ENCODE data around the gene CADPS2.

The CADPS2 gene

DNA sequence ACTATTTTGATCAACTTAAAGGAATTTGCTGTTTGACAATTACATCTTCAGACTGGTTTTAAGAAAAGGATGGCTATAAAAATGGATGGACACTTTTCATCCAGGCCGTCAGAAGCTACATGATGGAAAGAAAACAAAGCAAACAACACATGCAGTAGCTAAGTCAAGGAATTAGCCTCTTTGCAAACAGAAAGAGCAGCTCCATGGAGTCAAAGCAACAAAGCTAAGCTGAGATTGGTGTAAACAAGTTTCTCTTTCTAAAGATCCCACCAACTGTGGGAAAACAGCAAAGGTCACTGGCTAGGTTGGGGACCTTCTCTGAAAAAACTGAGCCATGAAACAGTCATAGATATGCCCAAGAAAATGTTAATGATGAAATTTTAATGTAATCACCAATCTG, 286.2 kb downstream of the CADPS2 start:
- TF ChIP-seq ESRRG (CRISPR knock-in tag; IDR thresholded peaks at IDR 0.05) (no peak), ZNF565 (CRISPR knock-in tag; conservative IDR thresholded peaks at IDR 0.05; ENCODE audit: low read depth) (no peak), ZFP3 (CRISPR knock-in tag; IDR thresholded peaks at IDR 0.05) (no peak), PPARA (CRISPR knock-in tag; IDR thresholded peaks at IDR 0.05; ENCODE audit: borderline replicate concordance) (no peak), TCF4 (CRISPR knock-in tag; IDR thresholded peaks at IDR 0.05; ENCODE audit: borderline replicate concordance) (no peak), BACH2 (CRISPR knock-in tag; IDR thresholded peaks at IDR 0.05; ENCODE audit: borderline replicate concordance) (no peak), RARB (CRISPR knock-in tag; IDR thresholded peaks at IDR 0.05) (no peak), ZNF8 (CRISPR knock-in tag; IDR thresholded peaks at IDR 0.05) (no peak), SNAI2 (CRISPR knock-in tag; IDR thresholded peaks at IDR 0.05) (no peak), CSDC2 (CRISPR knock-in tag; IDR thresholded peaks at IDR 0.05) (no peak), GLIS3 (CRISPR knock-in tag; IDR thresholded peaks at IDR 0.05) (no peak), TOX (CRISPR knock-in tag; IDR thresholded peaks at IDR 0.05; ENCODE audit: borderline replicate concordance) (no peak), ARNTL (CRISPR knock-in tag; IDR thresholded peaks at IDR 0.05; ENCODE audit: borderline replicate concordance, low read depth) (no peak), ISL1 (CRISPR knock-in tag; IDR thresholded peaks at IDR 0.05) (no peak)
- TF ChIP-seq, protein P1, sequence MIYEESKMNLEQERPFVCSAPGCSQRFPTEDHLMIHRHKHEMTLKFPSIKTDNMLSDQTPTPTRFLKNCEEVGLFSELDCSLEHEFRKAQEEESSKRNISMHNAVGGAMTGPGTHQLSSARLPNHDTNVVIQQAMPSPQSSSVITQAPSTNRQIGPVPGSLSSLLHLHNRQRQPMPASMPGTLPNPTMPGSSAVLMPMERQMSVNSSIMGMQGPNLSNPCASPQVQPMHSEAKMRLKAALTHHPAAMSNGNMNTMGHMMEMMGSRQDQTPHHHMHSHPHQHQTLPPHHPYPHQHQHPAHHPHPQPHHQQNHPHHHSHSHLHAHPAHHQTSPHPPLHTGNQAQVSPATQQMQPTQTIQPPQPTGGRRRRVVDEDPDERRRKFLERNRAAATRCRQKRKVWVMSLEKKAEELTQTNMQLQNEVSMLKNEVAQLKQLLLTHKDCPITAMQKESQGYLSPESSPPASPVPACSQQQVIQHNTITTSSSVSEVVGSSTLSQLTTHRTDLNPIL (CRISPR knock-in tag; IDR thresholded peaks at IDR 0.05; ENCODE audit: low read depth) = no peak
- TF ChIP-seq, protein P2, sequence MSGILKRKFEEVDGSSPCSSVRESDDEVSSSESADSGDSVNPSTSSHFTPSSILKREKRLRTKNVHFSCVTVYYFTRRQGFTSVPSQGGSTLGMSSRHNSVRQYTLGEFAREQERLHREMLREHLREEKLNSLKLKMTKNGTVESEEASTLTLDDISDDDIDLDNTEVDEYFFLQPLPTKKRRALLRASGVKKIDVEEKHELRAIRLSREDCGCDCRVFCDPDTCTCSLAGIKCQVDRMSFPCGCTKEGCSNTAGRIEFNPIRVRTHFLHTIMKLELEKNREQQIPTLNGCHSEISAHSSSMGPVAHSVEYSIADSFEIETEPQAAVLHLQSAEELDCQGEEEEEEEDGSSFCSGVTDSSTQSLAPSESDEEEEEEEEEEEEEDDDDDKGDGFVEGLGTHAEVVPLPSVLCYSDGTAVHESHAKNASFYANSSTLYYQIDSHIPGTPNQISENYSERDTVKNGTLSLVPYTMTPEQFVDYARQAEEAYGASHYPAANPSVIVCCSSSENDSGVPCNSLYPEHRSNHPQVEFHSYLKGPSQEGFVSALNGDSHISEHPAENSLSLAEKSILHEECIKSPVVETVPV (CRISPR knock-in tag; IDR thresholded peaks at IDR 0.05) = no peak
- TF ChIP-seq, protein P3, sequence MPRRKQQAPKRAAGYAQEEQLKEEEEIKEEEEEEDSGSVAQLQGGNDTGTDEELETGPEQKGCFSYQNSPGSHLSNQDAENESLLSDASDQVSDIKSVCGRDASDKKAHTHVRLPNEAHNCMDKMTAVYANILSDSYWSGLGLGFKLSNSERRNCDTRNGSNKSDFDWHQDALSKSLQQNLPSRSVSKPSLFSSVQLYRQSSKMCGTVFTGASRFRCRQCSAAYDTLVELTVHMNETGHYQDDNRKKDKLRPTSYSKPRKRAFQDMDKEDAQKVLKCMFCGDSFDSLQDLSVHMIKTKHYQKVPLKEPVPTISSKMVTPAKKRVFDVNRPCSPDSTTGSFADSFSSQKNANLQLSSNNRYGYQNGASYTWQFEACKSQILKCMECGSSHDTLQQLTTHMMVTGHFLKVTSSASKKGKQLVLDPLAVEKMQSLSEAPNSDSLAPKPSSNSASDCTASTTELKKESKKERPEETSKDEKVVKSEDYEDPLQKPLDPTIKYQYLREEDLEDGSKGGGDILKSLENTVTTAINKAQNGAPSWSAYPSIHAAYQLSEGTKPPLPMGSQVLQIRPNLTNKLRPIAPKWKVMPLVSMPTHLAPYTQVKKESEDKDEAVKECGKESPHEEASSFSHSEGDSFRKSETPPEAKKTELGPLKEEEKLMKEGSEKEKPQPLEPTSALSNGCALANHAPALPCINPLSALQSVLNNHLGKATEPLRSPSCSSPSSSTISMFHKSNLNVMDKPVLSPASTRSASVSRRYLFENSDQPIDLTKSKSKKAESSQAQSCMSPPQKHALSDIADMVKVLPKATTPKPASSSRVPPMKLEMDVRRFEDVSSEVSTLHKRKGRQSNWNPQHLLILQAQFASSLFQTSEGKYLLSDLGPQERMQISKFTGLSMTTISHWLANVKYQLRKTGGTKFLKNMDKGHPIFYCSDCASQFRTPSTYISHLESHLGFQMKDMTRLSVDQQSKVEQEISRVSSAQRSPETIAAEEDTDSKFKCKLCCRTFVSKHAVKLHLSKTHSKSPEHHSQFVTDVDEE (CRISPR knock-in tag; IDR thresholded peaks at IDR 0.05) = no peak
- TF ChIP-seq, protein P4, sequence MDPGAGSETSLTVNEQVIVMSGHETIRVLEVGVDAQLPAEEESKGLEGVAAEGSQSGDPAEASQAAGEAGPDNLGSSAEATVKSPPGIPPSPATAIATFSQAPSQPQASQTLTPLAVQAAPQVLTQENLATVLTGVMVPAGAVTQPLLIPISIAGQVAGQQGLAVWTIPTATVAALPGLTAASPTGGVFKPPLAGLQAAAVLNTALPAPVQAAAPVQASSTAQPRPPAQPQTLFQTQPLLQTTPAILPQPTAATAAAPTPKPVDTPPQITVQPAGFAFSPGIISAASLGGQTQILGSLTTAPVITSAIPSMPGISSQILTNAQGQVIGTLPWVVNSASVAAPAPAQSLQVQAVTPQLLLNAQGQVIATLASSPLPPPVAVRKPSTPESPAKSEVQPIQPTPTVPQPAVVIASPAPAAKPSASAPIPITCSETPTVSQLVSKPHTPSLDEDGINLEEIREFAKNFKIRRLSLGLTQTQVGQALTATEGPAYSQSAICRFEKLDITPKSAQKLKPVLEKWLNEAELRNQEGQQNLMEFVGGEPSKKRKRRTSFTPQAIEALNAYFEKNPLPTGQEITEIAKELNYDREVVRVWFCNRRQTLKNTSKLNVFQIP (CRISPR knock-in tag; IDR thresholded peaks at IDR 0.05; ENCODE audit: borderline replicate concordance, low read depth) = no peak
- TF ChIP-seq, protein P5, sequence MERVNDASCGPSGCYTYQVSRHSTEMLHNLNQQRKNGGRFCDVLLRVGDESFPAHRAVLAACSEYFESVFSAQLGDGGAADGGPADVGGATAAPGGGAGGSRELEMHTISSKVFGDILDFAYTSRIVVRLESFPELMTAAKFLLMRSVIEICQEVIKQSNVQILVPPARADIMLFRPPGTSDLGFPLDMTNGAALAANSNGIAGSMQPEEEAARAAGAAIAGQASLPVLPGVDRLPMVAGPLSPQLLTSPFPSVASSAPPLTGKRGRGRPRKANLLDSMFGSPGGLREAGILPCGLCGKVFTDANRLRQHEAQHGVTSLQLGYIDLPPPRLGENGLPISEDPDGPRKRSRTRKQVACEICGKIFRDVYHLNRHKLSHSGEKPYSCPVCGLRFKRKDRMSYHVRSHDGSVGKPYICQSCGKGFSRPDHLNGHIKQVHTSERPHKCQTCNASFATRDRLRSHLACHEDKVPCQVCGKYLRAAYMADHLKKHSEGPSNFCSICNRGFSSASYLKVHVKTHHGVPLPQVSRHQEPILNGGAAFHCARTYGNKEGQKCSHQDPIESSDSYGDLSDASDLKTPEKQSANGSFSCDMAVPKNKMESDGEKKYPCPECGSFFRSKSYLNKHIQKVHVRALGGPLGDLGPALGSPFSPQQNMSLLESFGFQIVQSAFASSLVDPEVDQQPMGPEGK (CRISPR knock-in tag; IDR thresholded peaks at IDR 0.05; ENCODE audit: borderline replicate concordance) = no peak
- no peak for ATAC-seq

DNA sequence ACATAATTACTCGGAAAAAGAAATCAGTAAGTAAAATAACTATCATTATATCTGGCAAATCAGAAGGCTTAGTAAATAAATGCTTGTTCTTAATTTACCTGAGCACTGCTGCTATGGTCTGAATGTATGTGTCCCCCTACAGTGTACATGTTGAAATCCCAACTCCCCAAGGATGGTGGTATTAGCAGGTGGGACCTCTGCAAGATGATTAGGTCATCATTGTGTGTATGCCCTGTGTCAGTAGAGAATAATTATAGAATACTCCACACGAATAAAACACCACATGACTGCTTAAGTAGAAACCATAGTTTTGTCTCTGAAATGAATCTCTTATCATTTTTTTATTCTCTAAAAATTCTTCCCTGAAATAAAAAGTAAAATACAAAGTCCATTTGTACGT, 289.0 kb downstream of the CADPS2 start:
- no peak for ATAC-seq
- TF ChIP-seq TCF4 (CRISPR knock-in tag; IDR thresholded peaks at IDR 0.05; ENCODE audit: borderline replicate concordance) = no peak
- TF ChIP-seq, protein P1 (CRISPR knock-in tag; IDR thresholded peaks at IDR 0.05; ENCODE audit: low read depth) = no peak
- TF ChIP-seq GLIS3 (CRISPR knock-in tag; IDR thresholded peaks at IDR 0.05) = no peak
- no peak for TF ChIP-seq ZNF565 (CRISPR knock-in tag; conservative IDR thresholded peaks at IDR 0.05; ENCODE audit: low read depth)
- TF ChIP-seq RARB (CRISPR knock-in tag; IDR thresholded peaks at IDR 0.05) = no peak
- no peak for TF ChIP-seq ZC3H10 (CRISPR knock-in tag; IDR thresholded peaks at IDR 0.05)
- TF ChIP-seq, protein P3 (CRISPR knock-in tag; IDR thresholded peaks at IDR 0.05) = no peak
- TF ChIP-seq, protein P2 (CRISPR knock-in tag; IDR thresholded peaks at IDR 0.05) = no peak
- TF ChIP-seq ZNF8 (CRISPR knock-in tag; IDR thresholded peaks at IDR 0.05) = no peak
- no peak for TF ChIP-seq ZNF70 (CRISPR knock-in tag; IDR thresholded peaks at IDR 0.05)
- no peak for TF ChIP-seq PPARA (CRISPR knock-in tag; IDR thresholded peaks at IDR 0.05; ENCODE audit: borderline replicate concordance)
- no peak for TF ChIP-seq ZFP30 (CRISPR knock-in tag; IDR thresholded peaks at IDR 0.05)
- TF ChIP-seq TOX (CRISPR knock-in tag; IDR thresholded peaks at IDR 0.05; ENCODE audit: borderline replicate concordance) = no peak
- no peak for TF ChIP-seq ESRRG (CRISPR knock-in tag; IDR thresholded peaks at IDR 0.05)
- TF ChIP-seq BACH2 (CRISPR knock-in tag; IDR thresholded peaks at IDR 0.05; ENCODE audit: borderline replicate concordance) = no peak
- no peak for TF ChIP-seq CSDC2 (CRISPR knock-in tag; IDR thresholded peaks at IDR 0.05)

Data from SK-N-SH treated with all-trans-retinoic acid at 6 μM for 48 hours (cell line).